HUES48 (cell line): ENCODE results near the gene CPED1.
"Not testable (repeated sequence)": the region's sequence is repeated elsewhere in the genome, so short reads cannot be mapped to it uniquely, and the experiment has no call there.

ENCODE experiments used
- H3K27ac ChIP-seq: one replicate; pipeline ENCODE4 v1.7.0; 2013; ENCODE audit warnings: low read depth, low read length, inconsistent platforms
- H3K27me3 ChIP-seq: 2 replicates; pipeline ENCODE4 v1.6.1; 2013; ENCODE audit warnings: mild to moderate bottlenecking, low read length; ENCODE audit not compliant: control insufficient read depth, insufficient read depth
- H3K36me3 ChIP-seq: 2 replicates; pipeline ENCODE4 v1.6.1; 2013; ENCODE audit warnings: low read length; ENCODE audit not compliant: control insufficient read depth, insufficient read depth
- H3K4me1 ChIP-seq: 2 replicates; pipeline ENCODE4 v1.6.1; 2013; ENCODE audit warnings: mild to moderate bottlenecking, low read length; ENCODE audit not compliant: control insufficient read depth, insufficient read depth
- H3K4me3 ChIP-seq: 2 replicates; pipeline ENCODE4 v1.5.1; 2013; ENCODE audit warnings: mild to moderate bottlenecking, low read depth, low read length
- H3K9ac ChIP-seq: 2 replicates; pipeline ENCODE4 v1.6.1; 2013; ENCODE audit warnings: mild to moderate bottlenecking, low read depth, low read length, moderate library complexity
- H3K9me3 ChIP-seq: 2 replicates; pipeline ENCODE4 v1.6.1; 2013; ENCODE audit warnings: low read length; ENCODE audit not compliant: control insufficient read depth, insufficient read depth

CPED1 gene

DNA sequence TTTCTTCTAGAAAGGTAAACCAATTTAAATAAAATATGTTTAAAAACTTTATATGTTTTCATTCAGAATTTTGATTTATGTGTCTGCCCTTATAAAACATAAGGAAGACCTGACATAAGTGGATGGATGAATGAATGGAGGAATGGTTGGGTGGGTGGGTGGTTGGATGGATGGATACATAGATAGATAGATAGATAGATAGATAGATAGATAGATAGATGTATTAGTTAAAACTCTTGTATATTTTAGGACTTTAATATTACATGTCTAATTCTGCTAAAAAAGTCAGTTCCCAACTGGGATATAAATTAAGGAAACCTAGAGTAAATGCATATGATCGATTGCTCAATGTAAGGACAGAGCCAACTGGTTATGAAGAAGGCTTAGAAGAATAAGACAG, 184.0 kb downstream of the CPED1 start:
- no peaks in the 10 kb centered on the region for H3K27me3 ChIP-seq
- H3K27ac ChIP-seq: no peak overlapping the region
- H3K9me3 ChIP-seq: no peaks in the 10 kb centered on the region
- no peaks in the 10 kb centered on the region for H3K4me1 ChIP-seq
- H3K36me3 ChIP-seq: no peaks in the 10 kb centered on the region
- H3K9ac ChIP-seq: no peak overlapping the region
- no peak overlapping the region for H3K4me3 ChIP-seq

DNA sequence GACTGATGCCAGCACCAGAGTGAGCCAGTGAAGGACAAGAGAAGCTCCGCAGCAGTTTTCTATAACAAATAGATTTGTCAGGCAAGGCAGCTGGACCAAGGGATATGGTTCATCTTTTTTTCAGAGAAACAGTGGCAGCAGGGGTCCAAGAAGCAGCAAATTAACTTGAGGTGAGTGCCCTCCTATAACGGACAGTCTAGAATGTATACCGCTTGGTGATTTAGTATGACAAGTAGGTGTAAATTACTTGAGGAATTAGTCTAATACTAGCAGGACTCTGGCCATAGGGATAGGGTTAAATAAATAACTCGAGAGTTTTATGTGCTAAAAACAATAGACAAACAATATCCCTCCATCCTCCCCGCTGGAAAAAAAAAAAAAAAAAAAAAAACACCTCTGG, 187.3 kb downstream of the CPED1 start:
- Histone ChIP-seq H3K36me3 (no peaks in the 10 kb centered on the region), H3K27me3 (no peaks in the 10 kb centered on the region), H3K4me1 (no peaks in the 10 kb centered on the region), H3K27ac (no peak overlapping the region), H3K9me3 (no peaks in the 10 kb centered on the region), H3K9ac (no peak overlapping the region), H3K4me3 (no peak overlapping the region)

DNA sequence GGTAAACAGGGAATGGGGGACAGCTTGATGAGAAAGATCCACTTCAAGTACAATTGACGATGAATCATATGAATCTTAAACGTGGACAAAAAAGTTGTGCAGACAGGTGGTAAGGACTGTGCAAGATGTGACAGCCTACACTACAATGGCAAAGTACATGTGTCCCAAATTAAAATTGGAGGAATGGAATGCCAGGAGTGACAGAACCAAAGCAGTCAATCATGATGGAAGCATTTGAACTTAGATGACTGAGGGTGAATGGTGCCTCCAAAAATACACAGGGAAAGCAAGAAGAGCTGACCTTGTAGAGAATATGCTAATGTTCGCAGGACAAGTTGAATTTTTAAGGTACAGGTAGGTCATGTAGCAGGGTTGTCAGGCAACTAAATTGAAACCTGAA, 189.9 kb downstream of the CPED1 start:
- no peak overlapping the region for H3K27ac ChIP-seq
- no peaks in the 10 kb centered on the region for H3K9me3 ChIP-seq
- H3K4me3 ChIP-seq: no peak overlapping the region
- H3K4me1 ChIP-seq: no peaks in the 10 kb centered on the region
- H3K27me3 ChIP-seq: no peaks in the 10 kb centered on the region
- no peaks in the 10 kb centered on the region for H3K36me3 ChIP-seq
- no peak overlapping the region for H3K9ac ChIP-seq

DNA sequence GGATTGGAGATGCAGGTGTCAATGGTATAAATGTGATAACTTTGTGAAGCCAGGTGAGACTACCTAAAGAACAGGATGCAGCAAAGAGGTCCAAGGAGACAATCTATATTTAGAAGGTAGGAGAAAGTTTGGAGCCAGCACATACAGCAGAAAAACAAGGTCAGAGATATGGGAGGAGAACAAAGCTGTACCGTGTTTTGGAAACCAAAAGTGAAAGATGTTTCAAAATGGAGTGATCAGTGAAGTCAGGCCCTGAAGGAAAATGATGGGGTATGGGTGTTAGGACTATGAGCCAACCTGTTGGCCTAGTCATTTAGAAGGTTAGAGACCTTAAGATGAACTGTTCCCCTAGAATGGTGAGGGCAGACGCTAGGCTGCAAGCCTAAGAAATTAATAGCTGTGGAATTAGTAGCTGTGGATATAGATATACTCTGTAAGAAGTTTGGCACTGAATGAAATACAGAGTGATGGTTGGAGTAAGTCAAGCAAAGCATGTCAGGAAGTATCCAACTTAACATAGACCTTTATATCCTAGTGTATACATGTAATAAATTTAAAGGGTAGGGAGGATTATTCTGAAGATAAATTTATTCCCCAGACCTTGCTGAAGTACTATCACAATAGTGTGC, 190.5 kb downstream of the CPED1 start:
- H3K9me3 ChIP-seq: no peaks in the 10 kb centered on the region
- no peak overlapping the region for H3K9ac ChIP-seq
- no peak overlapping the region for H3K4me3 ChIP-seq
- no peaks in the 10 kb centered on the region for H3K36me3 ChIP-seq
- no peaks in the 10 kb centered on the region for H3K27me3 ChIP-seq
- no peaks in the 10 kb centered on the region for H3K4me1 ChIP-seq
- no peak overlapping the region for H3K27ac ChIP-seq

DNA sequence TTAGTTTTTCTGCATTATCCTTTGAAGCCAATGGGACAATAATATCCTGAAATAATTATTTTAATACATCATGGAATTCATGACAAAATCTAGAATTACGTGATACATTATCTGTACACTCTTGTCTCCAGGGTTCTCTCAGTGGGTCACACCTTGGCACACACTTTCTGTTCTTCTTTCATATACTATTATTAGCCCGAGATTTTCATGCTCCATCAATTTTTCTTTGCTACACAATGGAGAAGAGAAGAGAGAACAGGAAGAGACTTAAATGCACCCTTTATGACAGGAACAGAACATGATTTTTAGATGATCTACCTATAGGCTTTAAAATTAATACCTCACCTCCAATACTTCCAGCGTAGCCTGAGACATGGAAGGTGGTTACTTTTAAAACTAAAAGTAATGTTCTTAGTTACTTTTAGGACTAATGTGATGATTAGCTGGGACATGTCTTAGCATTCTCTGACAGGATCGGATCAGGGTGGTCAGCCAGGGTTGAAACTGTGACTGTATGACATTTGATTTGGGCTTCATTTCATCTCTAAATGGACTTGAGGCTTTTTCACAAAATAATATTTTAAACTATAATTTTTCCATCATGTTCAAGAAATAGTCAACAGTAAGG, 192.0 kb downstream of the CPED1 start:
- Histone ChIP-seq H3K27ac (no peak overlapping the region), H3K4me1 (no peaks in the 10 kb centered on the region), H3K4me3 (no peak overlapping the region), H3K36me3 (no peaks in the 10 kb centered on the region), H3K27me3 (no peaks in the 10 kb centered on the region), H3K9me3 (no peaks in the 10 kb centered on the region), H3K9ac (no peak overlapping the region)

DNA sequence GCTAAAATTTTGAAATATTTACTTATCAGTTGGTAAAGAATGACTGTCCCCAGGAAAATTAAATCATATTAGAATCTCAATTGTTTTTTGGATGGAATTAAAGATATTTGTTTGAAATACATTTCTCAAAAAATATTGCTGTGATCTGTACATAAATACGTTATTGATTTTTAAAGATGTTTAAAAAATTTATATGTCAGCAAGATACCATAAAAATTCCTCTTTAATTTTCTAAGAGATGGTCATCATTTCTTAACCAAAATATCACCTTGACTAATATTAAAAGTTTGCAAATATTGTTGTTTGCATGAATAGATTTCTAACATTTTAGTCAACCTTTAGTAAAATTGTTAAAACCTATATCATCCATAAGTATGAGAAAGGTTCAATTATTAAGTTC, 192.8 kb downstream of the CPED1 start:
- H3K27ac ChIP-seq: no peak overlapping the region
- no peak overlapping the region for H3K4me3 ChIP-seq
- H3K9ac ChIP-seq: no peak overlapping the region
- no peaks in the 10 kb centered on the region for H3K4me1 ChIP-seq
- H3K36me3 ChIP-seq: no peaks in the 10 kb centered on the region
- no peaks in the 10 kb centered on the region for H3K9me3 ChIP-seq
- H3K27me3 ChIP-seq: no peaks in the 10 kb centered on the region

DNA sequence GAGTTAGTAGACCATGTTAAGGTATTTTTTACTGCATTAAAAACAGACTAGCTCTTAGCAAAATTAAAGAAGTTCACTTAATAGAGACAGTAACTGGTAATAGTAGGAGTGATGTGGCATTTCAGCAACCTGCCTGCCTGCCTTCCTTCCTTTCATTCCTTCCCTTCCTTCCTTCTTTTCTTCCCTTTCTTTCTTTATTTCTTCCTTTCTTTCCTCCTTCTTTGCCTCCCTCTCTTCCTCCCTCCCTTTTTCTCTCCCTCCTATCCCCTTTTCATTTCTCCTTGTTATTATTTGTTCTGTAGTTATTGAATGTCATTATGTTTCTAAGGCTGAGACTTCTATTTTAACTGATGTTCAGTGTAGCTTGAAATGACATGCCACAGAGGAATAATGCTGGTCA, 193.8 kb downstream of the CPED1 start:
- Histone ChIP-seq H3K4me1 (no peaks in the 10 kb centered on the region), H3K27me3 (no peaks in the 10 kb centered on the region), H3K4me3 (no peak overlapping the region), H3K36me3 (no peaks in the 10 kb centered on the region), H3K27ac (no peak overlapping the region), H3K9me3 (no peaks in the 10 kb centered on the region), H3K9ac (no peak overlapping the region)

DNA sequence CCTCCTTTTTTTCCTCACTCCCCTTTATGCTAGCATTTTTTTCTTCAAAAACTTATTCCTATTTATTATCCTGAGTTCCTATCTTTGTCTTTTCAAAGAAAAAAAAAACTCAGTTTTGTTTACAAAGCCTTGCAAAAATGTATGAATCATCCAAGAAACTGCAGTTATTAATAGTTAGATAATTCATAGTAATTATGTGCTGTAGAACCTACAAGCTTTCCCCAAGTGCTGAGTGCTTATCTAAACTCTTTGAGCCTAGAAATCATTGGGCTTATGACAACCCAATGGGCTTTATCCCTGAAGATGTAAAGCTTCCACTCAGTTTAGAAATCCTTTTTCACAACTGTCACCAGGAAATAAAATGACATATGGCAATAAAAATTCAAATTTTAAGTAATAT, 194.4 kb downstream of the CPED1 start:
- H3K27me3 ChIP-seq: no peaks in the 10 kb centered on the region
- H3K9me3 ChIP-seq: no peaks in the 10 kb centered on the region
- no peaks in the 10 kb centered on the region for H3K36me3 ChIP-seq
- H3K9ac ChIP-seq: no peak overlapping the region
- H3K27ac ChIP-seq: no peak overlapping the region
- no peak overlapping the region for H3K4me3 ChIP-seq
- no peaks in the 10 kb centered on the region for H3K4me1 ChIP-seq

DNA sequence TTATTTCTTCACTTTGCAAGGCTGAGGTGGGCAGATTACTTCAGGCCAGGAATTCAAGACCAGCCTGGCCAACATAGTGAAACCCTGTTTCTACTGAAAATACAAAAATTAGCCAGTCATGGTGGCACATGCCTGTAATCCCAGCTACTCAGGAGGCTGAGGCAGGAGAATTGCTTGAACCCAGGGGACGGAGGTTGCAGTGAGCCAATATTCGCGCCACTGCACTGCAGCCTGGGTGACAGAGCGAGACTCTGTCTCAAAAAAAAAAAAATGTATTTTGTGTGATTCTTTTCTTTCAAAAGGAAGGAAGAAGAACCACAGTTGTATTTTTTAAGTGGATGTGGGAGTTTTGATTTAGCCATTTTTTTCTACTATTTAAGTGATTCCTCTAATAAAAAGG, 195.4 kb downstream of the CPED1 start:
- not testable (repeated sequence) for H3K27me3 ChIP-seq, H3K4me3 ChIP-seq, H3K36me3 ChIP-seq, H3K9ac ChIP-seq, H3K27ac ChIP-seq, H3K4me1 ChIP-seq, H3K9me3 ChIP-seq

DNA sequence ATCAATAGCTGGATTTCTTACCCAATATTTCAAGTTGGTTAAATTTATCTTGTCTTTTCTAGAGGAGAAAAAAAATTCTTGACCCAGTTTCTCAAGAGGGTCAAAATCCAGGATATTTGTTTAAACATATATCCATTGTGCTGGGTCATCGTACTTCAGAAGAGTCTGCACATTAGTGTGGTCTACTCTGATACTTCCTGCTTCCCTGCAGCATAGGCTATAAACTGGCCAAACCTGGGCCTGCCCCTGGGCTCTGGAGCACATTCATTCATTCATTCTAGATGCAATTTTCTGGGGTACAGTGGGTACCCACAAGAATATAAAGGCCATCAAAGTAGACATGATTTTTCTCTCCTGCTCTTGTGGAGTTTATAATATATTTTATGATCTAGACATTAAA, 198.2 kb downstream of the CPED1 start:
- Histone ChIP-seq H3K27me3 (no peaks in the 10 kb centered on the region), H3K36me3 (no peaks in the 10 kb centered on the region), H3K27ac (no peak overlapping the region), H3K4me1 (no peaks in the 10 kb centered on the region), H3K9me3 (no peaks in the 10 kb centered on the region), H3K9ac (no peak overlapping the region), H3K4me3 (no peak overlapping the region)

DNA sequence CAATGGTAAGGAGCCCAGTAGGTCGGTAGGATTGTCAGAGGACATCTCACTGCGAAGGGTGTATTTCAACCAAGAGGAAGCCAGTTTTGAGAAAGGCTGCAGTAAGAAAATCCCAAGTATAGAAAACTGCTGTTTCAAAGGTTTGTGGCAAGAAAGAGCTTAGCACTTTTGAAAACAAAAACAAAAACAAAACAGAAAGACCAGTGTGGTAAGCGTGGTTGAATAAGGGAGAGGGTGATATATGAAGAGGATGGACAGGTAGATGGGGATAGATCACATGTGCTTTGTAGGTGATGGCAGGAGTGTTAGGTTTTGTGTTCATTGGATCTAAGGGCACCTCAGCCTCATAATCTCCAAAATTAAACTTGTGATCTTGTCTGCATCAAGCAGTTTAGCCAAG, 198.7 kb downstream of the CPED1 start:
- Histone ChIP-seq H3K27ac (no peak overlapping the region), H3K9ac (no peak overlapping the region), H3K9me3 (no peaks in the 10 kb centered on the region), H3K4me1 (no peaks in the 10 kb centered on the region), H3K36me3 (no peaks in the 10 kb centered on the region), H3K4me3 (no peak overlapping the region), H3K27me3 (no peaks in the 10 kb centered on the region)
